Measurements from ENCODE around the gene BOLA3. TPM values are rescaled to one million over a fixed set of nuclear protein-coding genes. Genes with fewer than 3 reads are reported as not detected.

BOLA3 gene
- total RNA-seq, 3 donors from 2014 or later: 27.1 to 42.6 (median 30.2) TPM

GRCh38 chr2:74142340-74142739, 5.4 kb downstream of the BOLA3 start:
- H3K9me3 ChIP-seq: no peaks in the 10 kb centered on the region
- no peak overlapping the region for H3K4me3 ChIP-seq
- H3K36me3 ChIP-seq: no peaks in the 10 kb centered on the region
- TF ChIP-seq POLR2A (IDR thresholded peaks at IDR 0.05) (no peak), CTCF (IDR thresholded peaks at IDR 0.05) (no peak), POLR2AphosphoS5 (IDR thresholded peaks at IDR 0.05) (no peak)
- intact Hi-C loops (cut with DNase I; ENCODE audit: low total_unique reads): no loop called here
- H3K27ac ChIP-seq: no peak overlapping the region
- DNase-seq (ENCODE audit: low spot score in 2 of 2): no peak
- H3K27me3 ChIP-seq: no peaks in the 10 kb centered on the region
- H3K4me1 ChIP-seq: peaks cover 8% of the 10 kb centered on the region in 2 donors

- Histone ChIP-seq H3K27me3 (no peaks in the 10 kb centered on the region), H3K36me3 (no peaks in the 10 kb centered on the region), H3K4me3 (no peak overlapping the region), H3K4me1 (no peaks in the 10 kb centered on the region), H3K27ac (no peak overlapping the region), H3K9me3 (no peaks in the 10 kb centered on the region)
- intact Hi-C loops (cut with DNase I; ENCODE audit: low total_unique reads): loop anchor here (10.0 kb wide), 1 partner anchor 1584 kb away; no protein-coding TSS in a partner anchor
- DNase-seq (ENCODE audit: low spot score in 2 of 2): no peak
- TF ChIP-seq POLR2AphosphoS5 (IDR thresholded peaks at IDR 0.05) (no peak), CTCF (IDR thresholded peaks at IDR 0.05) (no peak), POLR2A (IDR thresholded peaks at IDR 0.05) (no peak)
These were observed 8.9 kb downstream of the BOLA3 start for GRCh38 chr2:74138600-74139323.

GRCh38 chr2:74137651-74138599, 9.8 kb downstream of the BOLA3 start:
- no peak for DNase-seq (ENCODE audit: low spot score in 2 of 2)
- no peaks in the 10 kb centered on the region for H3K27me3 ChIP-seq
- peaks cover 0 to 5% of the 10 kb centered on the region in 2 donors for H3K9me3 ChIP-seq
- intact Hi-C loops (cut with DNase I; ENCODE audit: low total_unique reads): loop anchor here (10.0 kb wide), 1 partner anchor 1583 kb away; no protein-coding TSS in a partner anchor
- H3K27ac ChIP-seq: no peak overlapping the region
- H3K4me1 ChIP-seq: no peaks in the 10 kb centered on the region
- H3K36me3 ChIP-seq: no peaks in the 10 kb centered on the region
- no peak overlapping the region for H3K4me3 ChIP-seq
- TF ChIP-seq CTCF (IDR thresholded peaks at IDR 0.05): no peak
- no peak for TF ChIP-seq POLR2A (IDR thresholded peaks at IDR 0.05)

GRCh38 chr2:74131901-74132300, 15.8 kb downstream of the BOLA3 start:
- no peaks in the 10 kb centered on the region for H3K4me1 ChIP-seq
- peaks cover 0 to 5% of the 10 kb centered on the region in 2 donors for H3K9me3 ChIP-seq
- H3K27ac ChIP-seq: no peak overlapping the region
- TF ChIP-seq POLR2A (IDR thresholded peaks at IDR 0.05) (no peak), CTCF (IDR thresholded peaks at IDR 0.05) (no peak), POLR2AphosphoS5 (IDR thresholded peaks at IDR 0.05) (no peak)
- H3K36me3 ChIP-seq: no peaks in the 10 kb centered on the region
- DNase-seq (ENCODE audit: low spot score in 2 of 2): no peak
- H3K27me3 ChIP-seq: no peaks in the 10 kb centered on the region
- intact Hi-C loops (cut with DNase I; ENCODE audit: low total_unique reads): loop anchor here (10.0 kb wide), 1 partner anchor 1577 kb away; no protein-coding TSS in a partner anchor
- H3K4me3 ChIP-seq: no peak overlapping the region
